ENCODE data around the gene PI4K2B. TPM values are rescaled to one million over a fixed set of nuclear protein-coding genes. Genes with fewer than 3 reads are reported as not detected.

Gene PI4K2B
- total RNA-seq, 1 donor, result 34.3 TPM

DNA sequence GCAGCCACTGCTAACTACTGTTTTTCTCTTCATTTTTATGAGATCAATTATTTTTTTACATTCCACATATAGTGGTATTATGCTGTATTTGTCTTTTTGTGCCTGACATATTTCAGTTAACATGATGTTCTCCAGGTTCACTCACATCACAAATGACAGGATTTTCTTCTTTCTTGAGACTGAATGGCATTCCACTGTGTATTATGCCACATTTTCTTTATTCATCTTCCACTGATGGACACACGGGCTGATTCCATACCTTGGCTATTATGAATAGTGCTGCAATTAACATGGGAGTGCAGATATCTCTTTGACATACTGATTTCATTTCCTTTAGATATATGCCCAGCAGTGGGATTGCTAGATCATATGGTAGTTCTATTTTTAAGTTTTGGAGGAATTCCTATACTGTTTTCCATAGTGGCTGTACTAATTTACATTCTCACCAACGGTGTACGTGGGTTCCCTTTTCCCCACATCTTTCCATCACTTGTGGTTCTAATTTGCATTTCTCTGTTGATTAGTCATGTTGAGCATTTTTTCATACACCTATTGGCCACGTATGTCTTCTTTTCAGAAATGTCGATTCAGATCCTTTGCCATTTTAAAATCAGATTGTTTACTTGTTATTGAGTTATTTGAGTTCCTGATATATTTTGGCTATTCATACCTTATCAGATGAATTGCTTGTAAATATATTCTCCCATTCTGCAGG, 63.9 kb downstream of the PI4K2B start:
- TF ChIP-seq, protein P1, sequence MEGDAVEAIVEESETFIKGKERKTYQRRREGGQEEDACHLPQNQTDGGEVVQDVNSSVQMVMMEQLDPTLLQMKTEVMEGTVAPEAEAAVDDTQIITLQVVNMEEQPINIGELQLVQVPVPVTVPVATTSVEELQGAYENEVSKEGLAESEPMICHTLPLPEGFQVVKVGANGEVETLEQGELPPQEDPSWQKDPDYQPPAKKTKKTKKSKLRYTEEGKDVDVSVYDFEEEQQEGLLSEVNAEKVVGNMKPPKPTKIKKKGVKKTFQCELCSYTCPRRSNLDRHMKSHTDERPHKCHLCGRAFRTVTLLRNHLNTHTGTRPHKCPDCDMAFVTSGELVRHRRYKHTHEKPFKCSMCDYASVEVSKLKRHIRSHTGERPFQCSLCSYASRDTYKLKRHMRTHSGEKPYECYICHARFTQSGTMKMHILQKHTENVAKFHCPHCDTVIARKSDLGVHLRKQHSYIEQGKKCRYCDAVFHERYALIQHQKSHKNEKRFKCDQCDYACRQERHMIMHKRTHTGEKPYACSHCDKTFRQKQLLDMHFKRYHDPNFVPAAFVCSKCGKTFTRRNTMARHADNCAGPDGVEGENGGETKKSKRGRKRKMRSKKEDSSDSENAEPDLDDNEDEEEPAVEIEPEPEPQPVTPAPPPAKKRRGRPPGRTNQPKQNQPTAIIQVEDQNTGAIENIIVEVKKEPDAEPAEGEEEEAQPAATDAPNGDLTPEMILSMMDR (IDR thresholded peaks at IDR 0.05; ENCODE audit: insufficient read depth, low read length), result no peak
- no peak overlapping the region for H3K4me3 ChIP-seq (ENCODE audit: low read depth, low read length)
- no peak for DNase-seq (ENCODE audit: low read depth)

DNA sequence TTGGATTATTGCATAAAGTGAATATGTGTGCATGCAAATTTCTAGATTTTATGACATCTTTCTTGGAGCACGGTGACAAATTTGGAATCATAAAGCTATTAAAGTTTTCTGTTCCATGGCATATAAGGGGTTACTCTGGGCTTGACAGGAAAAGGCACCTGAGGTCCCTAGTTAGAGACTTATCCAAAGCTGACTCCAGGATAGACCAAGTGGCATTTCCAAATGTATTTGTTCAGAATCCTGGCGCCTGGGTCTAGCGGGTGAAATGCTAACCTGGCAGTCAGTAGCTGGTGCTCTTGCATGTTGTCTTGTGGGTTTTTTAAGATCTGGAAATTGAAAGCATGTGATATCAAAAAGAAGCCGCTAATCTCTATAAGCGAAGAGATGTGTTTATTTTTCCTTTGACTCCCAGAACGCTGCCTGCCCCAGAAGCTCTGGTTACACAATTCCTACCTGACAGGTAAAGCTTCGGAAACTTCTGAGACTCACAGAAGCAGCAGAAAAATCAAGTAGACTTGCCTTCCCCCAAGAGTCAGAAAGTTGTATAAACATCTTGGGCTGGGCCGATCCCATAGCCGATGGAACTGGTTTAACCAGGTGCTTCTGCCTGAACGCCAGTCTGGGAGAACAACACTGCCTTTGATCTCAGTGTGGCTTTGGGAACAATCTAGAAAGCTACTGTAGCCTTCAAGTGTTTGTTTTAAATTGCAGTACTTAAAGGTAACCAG, 65.8 kb downstream of the PI4K2B start:
- TF ChIP-seq, protein P1 (IDR thresholded peaks at IDR 0.05; ENCODE audit: insufficient read depth, low read length), result no peak
- no peak for DNase-seq (ENCODE audit: low read depth)
- no peak overlapping the region for H3K4me3 ChIP-seq (ENCODE audit: low read depth, low read length)

DNA sequence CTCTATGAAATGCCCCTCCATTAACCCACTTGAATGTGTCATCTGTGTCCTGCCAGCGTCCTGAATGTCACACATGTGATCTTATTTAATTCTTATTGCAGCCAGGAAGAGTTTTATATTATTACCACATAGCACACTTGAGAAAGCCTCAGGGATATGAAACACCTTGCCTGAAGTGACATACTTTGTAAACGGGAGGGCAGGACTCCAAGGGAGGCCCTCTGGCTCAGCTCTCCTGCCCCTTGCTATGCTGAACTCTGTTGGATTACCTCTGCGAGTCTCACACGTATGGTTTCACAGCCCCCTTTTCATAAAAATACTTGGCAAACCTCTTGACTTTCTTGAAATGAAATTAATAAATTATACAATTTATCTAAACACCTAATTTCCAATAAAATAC, 67.6 kb downstream of the PI4K2B start:
- TF ChIP-seq, protein P1 (IDR thresholded peaks at IDR 0.05; ENCODE audit: insufficient read depth, low read length), result no peak
- no peak for DNase-seq (ENCODE audit: low read depth)

DNA sequence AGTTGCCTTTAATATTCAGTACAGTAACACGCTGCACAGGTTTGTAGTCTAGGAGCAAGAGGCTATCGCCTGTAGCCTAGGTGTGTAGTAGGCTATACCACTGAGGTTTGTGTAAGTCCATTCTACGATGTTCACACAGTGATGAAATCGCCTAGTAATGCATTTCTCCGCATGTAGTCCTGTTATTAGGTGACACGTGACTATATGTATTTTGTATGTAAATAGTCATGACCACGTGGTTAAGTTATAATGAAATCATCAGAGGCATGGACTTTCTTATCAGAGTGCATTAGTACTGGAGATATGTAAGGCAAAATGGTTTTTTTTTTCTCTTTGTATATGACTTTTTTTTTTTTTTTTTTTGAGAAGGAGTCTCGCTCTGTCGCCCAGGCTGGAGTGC, 68.8 kb downstream of the PI4K2B start:
- no peak for DNase-seq (ENCODE audit: low read depth)
- TF ChIP-seq, protein P1 (IDR thresholded peaks at IDR 0.05; ENCODE audit: insufficient read depth, low read length), result no peak

More for the DNA sequence above, 67.6 kb downstream of the PI4K2B start:
- no peak overlapping the region for H3K4me3 ChIP-seq (ENCODE audit: low read depth, low read length)

DNA sequence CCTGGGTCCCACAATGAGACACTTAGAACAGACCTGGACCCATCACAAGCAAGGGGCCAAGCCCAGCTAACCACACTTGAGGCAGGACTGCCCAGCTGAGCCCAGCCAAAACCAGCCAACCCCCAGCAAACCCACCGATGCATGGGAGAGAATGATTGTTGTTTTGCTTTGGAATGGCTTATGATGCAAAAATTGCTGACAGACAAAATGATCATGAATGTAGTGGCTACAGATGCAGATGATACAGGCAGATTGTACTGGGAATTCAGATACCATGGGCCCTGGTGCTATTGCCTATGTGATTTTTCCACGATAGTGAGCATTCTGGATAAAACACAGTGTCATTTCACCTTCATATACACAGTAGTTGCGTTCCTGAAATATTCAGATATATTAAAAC, 69.7 kb downstream of the PI4K2B start:
- H3K4me3 ChIP-seq (ENCODE audit: low read depth, low read length), result no peak overlapping the region
- TF ChIP-seq, protein P1 (IDR thresholded peaks at IDR 0.05; ENCODE audit: insufficient read depth, low read length), result no peak
- no peak for DNase-seq (ENCODE audit: low read depth)

More for the DNA sequence above, 68.8 kb downstream of the PI4K2B start:
- H3K4me3 ChIP-seq (ENCODE audit: low read depth, low read length), result no peak overlapping the region

DNA sequence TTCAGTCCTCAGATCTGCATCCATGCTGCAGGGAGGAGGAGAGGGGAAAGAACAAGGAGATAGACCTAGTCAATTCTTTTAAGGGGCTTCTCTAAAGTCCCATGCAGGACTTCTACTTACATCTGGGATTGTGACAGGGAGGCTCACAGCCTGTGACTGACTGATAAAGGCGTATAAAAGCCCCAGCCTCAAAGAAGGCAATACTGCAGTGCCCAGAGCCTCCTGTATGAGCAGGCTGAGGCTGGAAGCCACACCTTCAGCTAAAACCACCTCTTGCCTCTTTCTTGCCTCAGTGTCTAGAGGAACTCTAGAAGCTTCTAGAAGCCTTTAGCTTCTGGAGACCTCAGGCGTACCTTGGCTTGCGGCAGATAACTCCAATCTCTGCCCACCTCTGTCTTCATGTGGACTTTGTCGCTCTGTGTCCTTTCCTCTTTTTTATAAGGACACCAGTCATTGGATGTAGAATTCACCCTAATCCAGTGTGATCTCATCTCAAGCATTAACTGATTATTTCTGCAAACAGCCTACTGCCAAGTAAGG, 72.8 kb downstream of the PI4K2B start:
- DNase-seq (ENCODE audit: low read depth), result no peak
- no peak overlapping the region for H3K4me3 ChIP-seq (ENCODE audit: low read depth, low read length)
- TF ChIP-seq, protein P1 (IDR thresholded peaks at IDR 0.05; ENCODE audit: insufficient read depth, low read length), result no peak
